Stomach (tissue), 9 donors: ENCODE results near the gene MESP2. TPM values are rescaled to one million over a fixed set of nuclear protein-coding genes. Genes with fewer than 3 reads are reported as not detected.
"Not testable (repeated sequence)": the region's sequence is repeated elsewhere in the genome, so short reads cannot be mapped to it uniquely, and the experiment has no call there.

Experiments used
- DNase-seq, 2 donors: peaks; one replicate each; pipeline versions ENCODE4 v3.0.0 to v3.0.0-alpha.2; 2013 to 2019
- H3K27ac ChIP-seq, 5 donors: fragments of 200-600 bp in 4 of 5; sonication (generic) in 4 of 5; one replicate each; pipeline ENCODE4 v1.5.1; 2013 to 2019; ENCODE audit warnings: mild to moderate bottlenecking in 1 of 5, moderate library complexity in 1 of 5
- H3K27me3 ChIP-seq, 3 donors: fragments of 200-600 bp; sonication (generic); one replicate each; pipeline ENCODE4 v1.5.1; 2017 to 2019; ENCODE audit warnings: mixed run types in 1 of 3
- H3K36me3 ChIP-seq, 4 donors: fragments of 200-600 bp; sonication (generic); 1 replicate in 3 of 4; 2 replicates in 1 of 4; pipeline ENCODE4 v1.5.1; 2016 to 2019
- H3K4me1 ChIP-seq, 4 donors: fragments of 200-600 bp; sonication (generic); one replicate each; pipeline ENCODE4 v1.5.1; 2016 to 2019
- H3K4me3 ChIP-seq, 4 donors: fragments of 200-600 bp; sonication (generic) in 3 of 4; one replicate each; pipeline ENCODE4 v1.5.1; 2016 to 2019; ENCODE audit warnings: mild to moderate bottlenecking in 1 of 4
- H3K9me3 ChIP-seq, 4 donors: fragments of 200-600 bp; sonication (generic); one replicate each; pipeline ENCODE4 v1.5.1; 2016 to 2019
- CTCF ChIP-seq, 7 experiments: fragments of 450-650 bp in 4 of 7; fragments of 200-600 bp in 3 of 7; sonication (generic) in 3 of 7; IDR thresholded peaks; one replicate each; pipeline ENCODE4 v1.5.1; 2016 to 2019; ENCODE audit warnings: antibody characterized with exemption in 7 of 7, control low read depth in 2 of 7, mild to moderate bottlenecking in 1 of 7
- EP300 ChIP-seq: sonication (generic); formaldehyde crosslinking; IDR thresholded peaks from one replicate; pipeline ENCODE4 v1.6.1; 2017; ENCODE audit warnings: antibody characterized with exemption
- POLR2A ChIP-seq, 4 donors: fragments of 450-650 bp; IDR thresholded peaks; one replicate each; pipeline ENCODE4 v1.6.1; 2016; ENCODE audit warnings: antibody characterized with exemption in 4 of 4, control low read depth in 2 of 4, mild to moderate bottlenecking in 1 of 4, moderate library complexity in 1 of 4
- POLR2AphosphoS5 ChIP-seq, 3 donors: sonication (generic); formaldehyde crosslinking; IDR thresholded peaks; one replicate each; pipeline ENCODE4 v1.6.1; 2016; ENCODE audit warnings: antibody characterized with exemption in 3 of 3
- WGBS, 5 donors: extraction: QIAGEN DNeasy Blood & Tissue Kit in 3 of 5; methylation state at CpG; one replicate each; pipeline versions ENCODE4 v1.1.5 to v1.1.7; 2013 to 2018; 5-methylcytosine and 5-hydroxymethylcytosine counted together
- intact Hi-C: fragments of 100-400 bp; cut with DNase I; formaldehyde crosslinking; loops from one replicate; pipeline ENCODE4 v1.15.1; 2023; ENCODE audit warnings: low total_unique reads
- polyA plus RNA-seq, 3 donors: library from polyadenylated mRNA; stranded (reverse); fragments of 200-250 nt; gene quantifications; one replicate each; pipeline ENCODE4 v1.2.3, GENCODE V29; 2013
- total RNA-seq, 5 donors: library from RNA; depleted of rRNA; stranded (reverse); fragments of >200 nt; gene quantifications; one replicate each; pipeline versions ENCODE4 v1.1.0 to v1.2.3, GENCODE V29; 2014 to 2016
- donor health status: healthy with polysubstance abuse.
- donor health status: Bipolar disorder and iron deficiency.
- donor health status: healthy.

Gene MESP2
- total and polyA plus RNA-seq, 8 donors: 0.43 to 0.56 TPM; not detected in 6

DNA sequence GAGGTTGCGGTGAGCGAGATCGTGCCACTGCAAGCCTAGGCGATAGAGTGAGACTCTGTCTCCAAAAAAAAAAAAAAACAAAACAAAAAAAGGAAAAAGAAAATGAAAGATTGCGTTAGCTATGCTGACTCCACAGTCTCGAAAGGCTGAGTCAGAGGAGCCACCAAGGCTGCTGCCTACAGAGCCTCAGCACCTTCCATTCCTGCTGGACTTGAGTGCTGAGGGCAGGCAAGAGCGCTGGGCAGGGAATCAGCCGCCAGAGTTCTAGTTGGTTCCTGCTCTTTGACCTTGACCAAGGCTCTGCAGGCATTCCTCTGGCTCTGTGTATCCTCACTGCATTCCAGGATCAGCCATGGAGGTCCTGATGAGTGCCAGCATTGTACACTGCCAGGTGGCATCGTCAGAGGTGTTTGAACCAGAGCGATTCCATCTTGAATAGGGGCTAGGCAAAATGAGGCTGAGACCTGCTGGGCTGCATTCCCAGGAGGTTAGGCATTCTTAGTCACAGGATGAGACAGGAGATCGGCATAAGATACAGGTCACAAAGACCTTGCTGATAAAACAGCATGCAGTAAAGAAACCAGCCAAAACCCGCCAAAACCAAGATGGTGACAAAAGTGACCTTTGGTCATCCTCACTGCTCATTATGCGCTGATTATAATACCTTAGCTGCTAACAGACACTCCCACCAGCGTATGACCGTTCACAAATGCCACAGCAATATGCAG, 5.9 kb downstream of the MESP2 start:
- Histone ChIP-seq H3K27ac (no peak overlapping the region), H3K36me3 (no peaks in the 10 kb centered on the region), H3K9me3 (no peaks in the 10 kb centered on the region), H3K27me3 (no peaks in the 10 kb centered on the region), H3K4me3 (no peak overlapping the region), H3K4me1 (peaks cover 1 to 20% (median 6%) of the 10 kb centered on the region in 4 donors)
- intact Hi-C loops: no loop called here
- peak in 1 of 2 donors; percentile 14 for DNase-seq
- WGBS, 5 donors: 78 to 82% (median 80%) methylated on average over 15 of the region's 15 CpGs
- TF ChIP-seq EP300 (no peak), POLR2A (IDR thresholded peaks at IDR 0.05) (no peak), POLR2AphosphoS5 (IDR thresholded peaks at IDR 0.05) (no peak), CTCF (IDR thresholded peaks at IDR 0.05) (no peak)

DNA sequence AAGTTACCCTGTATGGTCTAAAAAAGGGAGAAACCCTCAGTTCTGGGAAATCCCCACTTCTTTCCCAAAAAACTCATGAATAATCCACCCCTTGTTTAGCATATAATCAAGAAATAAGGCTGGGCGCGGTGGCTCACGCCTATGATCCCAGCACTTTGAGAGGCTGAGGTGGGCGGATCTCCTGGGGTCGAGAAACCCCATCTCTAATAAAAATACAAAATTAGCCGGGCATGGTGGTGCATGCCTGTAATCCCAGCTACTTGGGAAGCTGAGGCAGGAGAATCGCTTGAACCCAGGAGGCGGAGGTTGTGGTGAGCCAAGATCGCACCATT, 6.5 kb downstream of the MESP2 start:
- intact Hi-C loops, H3K36me3 ChIP-seq, H3K9me3 ChIP-seq, H3K4me3 ChIP-seq, H3K27ac ChIP-seq, DNase-seq, H3K27me3 ChIP-seq: not testable (repeated sequence)
- 90 to 97% (median 92%) methylated on average over 8 to 9 of the region's 9 CpGs for WGBS, 5 donors
- H3K4me1 ChIP-seq: peaks cover 0 to 18% (median 6%) of the 10 kb centered on the region in 4 donors

GRCh38 chr15:89783111-89783860, 7.2 kb downstream of the MESP2 start:
- Histone ChIP-seq H3K4me3 (no peak overlapping the region), H3K9me3 (peaks cover 0 to 9% (median 4%) of the 10 kb centered on the region in 4 donors), H3K27me3 (no peaks in the 10 kb centered on the region), H3K4me1 (peaks cover 0 to 18% (median 6%) of the 10 kb centered on the region in 4 donors), H3K36me3 (no peaks in the 10 kb centered on the region), H3K27ac (no peak overlapping the region)
- intact Hi-C loops: no loop called here
- WGBS, 5 donors: 76 to 83% (median 81%) methylated on average over 14 of the region's 14 CpGs
- DNase-seq: peak in 1 of 2 donors; percentile 14
- no peak for TF ChIP-seq EP300
- TF ChIP-seq POLR2A (IDR thresholded peaks at IDR 0.05): no peak
- TF ChIP-seq POLR2AphosphoS5 (IDR thresholded peaks at IDR 0.05): no peak
- no peak for TF ChIP-seq CTCF (IDR thresholded peaks at IDR 0.05)

DNA sequence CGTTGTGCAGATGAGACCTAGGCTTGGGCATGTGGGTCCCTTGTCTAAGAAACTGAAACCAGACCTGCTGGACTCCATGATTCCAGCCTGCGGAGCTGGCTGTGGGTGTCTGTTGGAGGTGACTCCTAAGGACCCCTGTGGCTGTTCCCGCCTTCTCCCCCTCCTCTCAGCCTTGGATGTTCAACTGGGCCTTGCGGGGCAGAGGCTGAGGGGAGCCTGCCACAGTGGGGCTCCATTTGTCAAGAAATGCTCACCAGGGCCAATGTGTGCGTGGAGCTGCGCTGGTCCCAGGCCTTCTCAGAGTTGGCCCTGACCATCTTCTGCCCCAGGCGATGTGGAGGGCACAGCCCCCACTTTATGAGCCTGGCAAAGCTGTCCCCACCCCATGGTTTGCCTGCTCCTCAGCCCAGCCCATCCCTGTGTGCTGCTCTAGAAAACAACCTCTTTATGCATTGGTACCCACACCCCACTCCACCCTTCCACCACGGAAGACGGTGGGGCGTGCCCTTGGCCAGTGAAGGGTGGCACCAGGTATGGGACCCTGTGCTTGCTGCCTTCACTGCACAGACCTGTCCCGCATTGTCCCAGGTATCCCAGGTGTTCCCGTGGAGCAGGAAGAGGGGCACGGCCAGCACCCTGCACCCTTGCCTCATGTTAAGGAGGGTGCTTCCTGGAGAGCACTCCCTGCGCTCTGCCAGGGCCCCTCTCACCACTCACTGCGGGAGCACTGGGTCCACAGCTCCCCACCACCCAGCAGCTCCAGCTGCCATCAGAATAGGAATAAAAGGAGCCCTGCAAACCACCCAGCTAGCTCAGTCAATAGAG, 7.9 kb downstream of the MESP2 start:
- no peak for TF ChIP-seq POLR2AphosphoS5 (IDR thresholded peaks at IDR 0.05)
- TF ChIP-seq POLR2A (IDR thresholded peaks at IDR 0.05): no peak
- TF ChIP-seq CTCF (IDR thresholded peaks at IDR 0.05): no peak
- TF ChIP-seq EP300: no peak
- H3K4me3 ChIP-seq: no peak overlapping the region
- intact Hi-C loops: no loop called here
- H3K9me3 ChIP-seq: peaks cover 0 to 11% (median 5%) of the 10 kb centered on the region in 4 donors
- H3K36me3 ChIP-seq: no peaks in the 10 kb centered on the region
- no peaks in the 10 kb centered on the region for H3K27me3 ChIP-seq
- no peak overlapping the region for H3K27ac ChIP-seq
- peak in 1 of 2 donors; percentile 2 for DNase-seq
- peaks cover 0 to 18% (median 6%) of the 10 kb centered on the region in 4 donors for H3K4me1 ChIP-seq
- WGBS, 5 donors: 87 to 95% (median 90%) methylated on average over 12 to 15 of the region's 15 CpGs
